BLaER1 treated with 17β-estradiol and CSF1 and Interleukin-3, amounts not matched to agents 10 nM and 100 nM (cell line): Measurements from ENCODE around the gene ERAL1.
A peak's percentile ranks its signal among the peaks of the same experiment; 100 is the strongest.
"Not testable (repeated sequence)": the region's sequence is repeated elsewhere in the genome, so short reads cannot be mapped to it uniquely, and the experiment has no call there.

ENCODE experiments used
- H3K27ac ChIP-seq, 11 experiments: shearing (Covaris generic); formaldehyde crosslinking; 2 replicates each; pipeline ENCODE4 v1.8.1; 2022
- H3K27me3 ChIP-seq, 11 experiments: shearing (Covaris generic); formaldehyde crosslinking; 2 replicates each; pipeline ENCODE4 v1.8.1; 2022
- H3K36me3 ChIP-seq, 11 experiments: shearing (Covaris generic); formaldehyde crosslinking; 2 replicates each; pipeline ENCODE4 v1.8.1; 2022
- H3K4me1 ChIP-seq, 10 experiments: shearing (Covaris generic); formaldehyde crosslinking; 2 replicates each; pipeline ENCODE4 v1.8.1; 2022
- H3K4me2 ChIP-seq, 11 experiments: shearing (Covaris generic); formaldehyde crosslinking; 2 replicates each; pipeline ENCODE4 v1.8.1; 2022
- H3K4me3 ChIP-seq, 10 experiments: shearing (Covaris generic); formaldehyde crosslinking; 2 replicates each; pipeline ENCODE4 v1.8.1; 2022
- H3K9ac ChIP-seq, 11 experiments: shearing (Covaris generic); formaldehyde crosslinking; 2 replicates each; pipeline ENCODE4 v1.8.1; 2022
- H3K9me3 ChIP-seq, 11 experiments: shearing (Covaris generic); formaldehyde crosslinking; replicated peaks in 1 of 11; 2 replicates each; pipeline ENCODE4 v1.8.1; 2022
- H4K20me1 ChIP-seq, 11 experiments: shearing (Covaris generic); formaldehyde crosslinking; 2 replicates each; pipeline ENCODE4 v1.8.1; 2022
- Cebpa-rat ChIP-seq, 11 experiments: shearing (Covaris generic); IDR thresholded peaks; 2 replicates each; pipeline ENCODE4 v1.8.1; 2022

The ERAL1 gene

GRCh38 chr17:28901866-28902818 is 47.3 kb downstream of the ERAL1 start:
- peak overlapping the region; percentile 29 to 91 (median 83); a peak in 21 of 22 replicates for H3K27ac ChIP-seq
- peaks cover 14 to 41% (median 22%) of the 10 kb centered on the region in 11 experiments for H3K36me3 ChIP-seq
- H4K20me1 ChIP-seq = peaks cover 0 to 41% (median 19%) of the 10 kb centered on the region in 11 experiments; a peak in 13 of 22 replicates
- no peaks in the 10 kb centered on the region for H3K27me3 ChIP-seq
- H3K4me3 ChIP-seq = peak overlapping the region; percentile 72 to 82 (median 80)
- no peak for TF ChIP-seq Cebpa-rat (IDR thresholded peaks at IDR 0.05)
- peak overlapping the region; percentile 78 to 93 (median 87) for H3K9ac ChIP-seq
- no peaks in the 10 kb centered on the region for H3K9me3 ChIP-seq
- peaks cover 40 to 59% (median 49%) of the 10 kb centered on the region in 10 experiments for H3K4me1 ChIP-seq
- H3K4me2 ChIP-seq = peak overlapping the region; percentile 76 to 97 (median 90)

- Histone ChIP-seq H3K27ac (peak within 1 kb of the TSS; percentile 29 to 91 (median 83); a peak in 21 of 22 replicates), H3K4me1 (peaks cover 36 to 54% (median 45%) of the 10 kb centered on the region in 10 experiments), H3K27me3 (no peaks in the 10 kb centered on the region), H4K20me1 (peaks cover 0 to 46% (median 26%) of the 10 kb centered on the region in 11 experiments; a peak in 15 of 22 replicates), H3K9me3 (no peaks in the 10 kb centered on the region), H3K36me3 (peaks cover 23 to 50% (median 30%) of the 10 kb centered on the region in 11 experiments), H3K4me3 (peak within 1 kb of the TSS; percentile 72 to 82 (median 80)), H3K9ac (peak within 1 kb of the TSS; percentile 78 to 93 (median 87)), H3K4me2 (peak within 1 kb of the TSS; percentile 76 to 97 (median 90))
- TF ChIP-seq Cebpa-rat (IDR thresholded peaks at IDR 0.05) = no peak
Measured at GRCh38 chr17:28902819-28903545, 48.2 kb downstream of the ERAL1 start, which contains the start of gene DHRS13. TSS of gene DHRS13 (minus strand) at chr17:28903079. CDS start at chr17:28902944, 135 bp downstream.

- Histone ChIP-seq H3K4me3 (peak overlapping the region in 1 of 10 experiments; percentile 82; a peak in 1 of 20 replicates), H3K36me3 (peaks cover 28 to 54% (median 36%) of the 10 kb centered on the region in 11 experiments), H3K27ac (0 out of 22 replicates have a peak overlapping the region, but pooled peaks of 1 of the 11 experiments have one; percentile 5), H3K4me2 (peak overlapping the region; percentile 53 to 97 (median 85); a peak in 21 of 22 replicates), H3K9ac (0 out of 22 replicates have a peak overlapping the region, but pooled peaks of 1 of the 11 experiments have one; percentile 87), H3K4me1 (peaks cover 31 to 49% (median 40%) of the 10 kb centered on the region in 10 experiments), H4K20me1 (peaks cover 0 to 50% (median 26%) of the 10 kb centered on the region in 11 experiments; a peak in 15 of 22 replicates)
- not testable (repeated sequence) for H3K9me3 ChIP-seq, H3K27me3 ChIP-seq
Measured at GRCh38 chr17:28903546-28903841, 48.7 kb downstream of the ERAL1 start.

GRCh38 chr17:28904800-28905199 is 50.0 kb downstream of the ERAL1 start:
- Histone ChIP-seq H3K27me3 (no peaks in the 10 kb centered on the region), H3K36me3 (peaks cover 41 to 64% (median 49%) of the 10 kb centered on the region in 11 experiments), H3K4me3 (no peak overlapping the region), H3K4me1 (peaks cover 25 to 39% (median 32%) of the 10 kb centered on the region in 10 experiments), H3K9ac (0 out of 22 replicates have a peak overlapping the region, but pooled peaks of 2 of the 11 experiments have one; percentile 3 to 11), H3K4me2 (no peak overlapping the region), H4K20me1 (peaks cover 0 to 51% (median 33%) of the 10 kb centered on the region in 11 experiments; a peak in 15 of 22 replicates), H3K9me3 (no peaks in the 10 kb centered on the region), H3K27ac (no peak overlapping the region)
- no peak for TF ChIP-seq Cebpa-rat (IDR thresholded peaks at IDR 0.05)

- Histone ChIP-seq H3K4me1 (peaks cover 13 to 29% (median 22%) of the 10 kb centered on the region in 10 experiments), H3K4me3 (no peak overlapping the region), H3K27ac (no peak overlapping the region), H3K4me2 (no peak overlapping the region), H4K20me1 (peaks cover 0 to 65% (median 41%) of the 10 kb centered on the region in 11 experiments; a peak in 16 of 22 replicates), H3K9me3 (no peaks in the 10 kb centered on the region), H3K36me3 (peaks cover 55 to 68% (median 58%) of the 10 kb centered on the region in 11 experiments), H3K27me3 (no peaks in the 10 kb centered on the region), H3K9ac (no peak overlapping the region)
- no peak for TF ChIP-seq Cebpa-rat (IDR thresholded peaks at IDR 0.05)
Measured at GRCh38 chr17:28906276-28906675, 51.5 kb downstream of the ERAL1 start.

- Histone ChIP-seq H3K4me1 (peaks cover 7 to 24% (median 16%) of the 10 kb centered on the region in 10 experiments), H3K9me3 (no peaks in the 10 kb centered on the region), H3K9ac (peak overlapping the region in 1 of 11 experiments; percentile 34; a peak in 2 of 22 replicates), H3K36me3 (peaks cover 61 to 74% (median 64%) of the 10 kb centered on the region in 11 experiments), H3K4me2 (no peak overlapping the region), H3K4me3 (no peak overlapping the region), H3K27me3 (no peaks in the 10 kb centered on the region), H4K20me1 (peaks cover 0 to 71% (median 47%) of the 10 kb centered on the region in 11 experiments; a peak in 16 of 22 replicates), H3K27ac (no peak overlapping the region)
- no peak for TF ChIP-seq Cebpa-rat (IDR thresholded peaks at IDR 0.05)
Measured at GRCh38 chr17:28906706-28907438, 52.1 kb downstream of the ERAL1 start.

GRCh38 chr17:28907709-28908475 is 53.1 kb downstream of the ERAL1 start:
- TF ChIP-seq Cebpa-rat (IDR thresholded peaks at IDR 0.05) = no peak
- Histone ChIP-seq H3K9ac (peak overlapping the region in 1 of 11 experiments; percentile 34; a peak in 3 of 22 replicates), H3K4me2 (no peak overlapping the region), H3K27ac (no peak overlapping the region), H3K4me3 (no peak overlapping the region), H3K9me3 (no peaks in the 10 kb centered on the region), H3K27me3 (no peaks in the 10 kb centered on the region), H4K20me1 (peaks cover 0 to 81% (median 58%) of the 10 kb centered on the region in 11 experiments; a peak in 18 of 22 replicates), H3K36me3 (peaks cover 71 to 84% (median 74%) of the 10 kb centered on the region in 11 experiments), H3K4me1 (peaks cover 5 to 21% (median 14%) of the 10 kb centered on the region in 10 experiments; a peak in 17 of 20 replicates)
